H1 (cell line): Measurements from ENCODE around the gene GALK1. TPM values are rescaled to one million over a fixed set of nuclear protein-coding genes. Genes with fewer than 3 reads are reported as not detected.

Experiments used
- BACH1 ChIP-seq: IDR thresholded peaks from 2 replicates; pipeline ENCODE4 v1.6.1; 2012; ENCODE audit warnings: low read length, improper control_type of control experiment
- HDAC6 ChIP-seq: IDR thresholded peaks from one replicate; pipeline ENCODE4 v1.7.1; 2012; ENCODE audit warnings: low read depth, mild to moderate bottlenecking, inconsistent platforms, low read length, moderate library complexity
- NANOG ChIP-seq: IDR thresholded peaks from 2 replicates; pipeline ENCODE4 v1.6.1; 2011; ENCODE audit warnings: low read length, low read depth, mild to moderate bottlenecking, inconsistent platforms; ENCODE audit not compliant: insufficient read depth, poor library complexity, severe bottlenecking
- polyA plus RNA-seq, 7 experiments: library from polyadenylated mRNA; depleted of rRNA in 3 of 7; stranded (reverse) in 5 of 7; unstranded in 2 of 7; fragments of >200 nt in 5 of 7; fragments of 200-250 nt in 2 of 7; gene quantifications; 1 replicate in 5 of 7; 2 replicates in 1 of 7; 4 replicates in 1 of 7; pipeline versions ENCODE4 v1.2.1 to v1.2.3, GENCODE V29; 2011 to 2013; ENCODE audit warnings: missing spikeins in 2 of 7, mixed read lengths in 2 of 7
- total RNA-seq: library from RNA; stranded (reverse); fragmentation: NEBNext Ultra II Directional; extraction: Animal tissue kit (Norgen Biotek cat#: 25700); gene quantifications from 2 replicates; pipeline ENCODE4 v1.2.1, GENCODE V29; 2021

Gene GALK1
- total and polyA plus RNA-seq, 2 of the 8 experiments (the other 6 are each of a cell fraction or from before 2014, with no cell fraction given), result 34.1 to 47.9 TPM

DNA sequence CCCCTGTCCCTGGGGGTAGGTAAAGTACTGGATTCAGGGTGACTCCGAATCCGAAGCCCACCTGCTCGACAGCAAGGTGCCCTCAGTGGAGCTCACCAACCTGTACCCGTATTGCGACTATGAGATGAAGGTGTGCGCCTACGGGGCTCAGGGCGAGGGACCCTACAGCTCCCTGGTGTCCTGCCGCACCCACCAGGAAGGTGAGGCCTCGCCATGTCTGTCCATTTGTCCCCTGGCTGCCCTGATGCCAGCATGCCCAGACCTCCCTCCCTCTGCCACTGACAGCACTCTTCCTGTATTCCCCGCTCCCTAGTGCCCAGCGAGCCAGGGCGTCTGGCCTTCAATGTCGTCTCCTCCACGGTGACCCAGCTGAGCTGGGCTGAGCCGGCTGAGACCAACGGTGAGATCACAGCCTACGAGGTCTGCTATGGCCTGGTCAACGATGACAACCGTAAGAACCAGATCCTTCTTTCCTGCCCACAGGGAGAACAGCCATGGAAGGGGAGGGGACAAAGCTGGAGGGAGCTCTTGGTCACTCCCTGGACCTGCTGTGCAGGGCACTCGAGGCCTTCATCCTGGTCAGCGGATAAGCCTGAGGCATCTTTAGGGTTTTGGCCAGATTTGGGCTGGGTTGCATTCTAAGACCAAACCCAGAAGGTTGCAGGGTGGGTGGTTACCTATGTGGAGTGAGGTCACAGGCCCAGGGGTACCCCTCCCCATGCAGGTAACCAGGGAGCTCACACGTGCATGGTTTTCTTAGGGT, 14.2 kb downstream of the GALK1 start (continued):
- TF ChIP-seq BACH1, result no peak
- no peak for TF ChIP-seq HDAC6
- TF ChIP-seq NANOG, result no peak
